Ecto neural progenitor cell (in vitro differentiated cells): ENCODE measurements around the gene PADI2.
A peak's percentile ranks its signal among the peaks of the same experiment; 100 is the strongest.

Experiments used
- DNase-seq: peaks from one replicate; pipeline ENCODE4 v3.0.0-alpha.2; 2018; ENCODE audit warnings: low spot score

Gene PADI2

GRCh38 chr1:17119076-17119772, at the start of gene PADI2:
TSS of gene PADI2 (minus strand) at chr1:17119451. CDS start at chr1:17119371, 80 bp downstream.
- peak; percentile 81 for DNase-seq

GRCh38 chr1:17168091-17168876, 49.0 kb upstream of the PADI2 start:
- no peak for DNase-seq

GRCh38 chr1:17167786-17168090, 48.5 kb upstream of the PADI2 start:
- DNase-seq = no peak

- DNase-seq = peak; percentile 53
Measured at GRCh38 chr1:17167041-17167785, 48.0 kb upstream of the PADI2 start.

GRCh38 chr1:17165823-17166222, 46.6 kb upstream of the PADI2 start:
- peak; percentile 13 for DNase-seq

GRCh38 chr1:17163789-17164666, 44.8 kb upstream of the PADI2 start:
- peak; percentile 32 for DNase-seq

GRCh38 chr1:17163371-17163770, 44.1 kb upstream of the PADI2 start:
- no peak for DNase-seq

- no peak for DNase-seq
Measured at GRCh38 chr1:17162941-17163340, 43.7 kb upstream of the PADI2 start.

- DNase-seq = no peak
Measured at GRCh38 chr1:17161926-17162800, 42.9 kb upstream of the PADI2 start.

- DNase-seq = no peak
Measured at GRCh38 chr1:17161137-17161740, 42.0 kb upstream of the PADI2 start.

GRCh38 chr1:17158961-17159360, 39.7 kb upstream of the PADI2 start:
- DNase-seq = no peak

GRCh38 chr1:17156108-17156507, 36.9 kb upstream of the PADI2 start:
- no peak for DNase-seq

GRCh38 chr1:17155257-17155920, 36.1 kb upstream of the PADI2 start:
- DNase-seq = no peak

GRCh38 chr1:17149771-17150170, 30.5 kb upstream of the PADI2 start:
- DNase-seq = no peak

GRCh38 chr1:17148950-17149608, 29.8 kb upstream of the PADI2 start:
- DNase-seq = no peak

GRCh38 chr1:17145648-17146047, 26.4 kb upstream of the PADI2 start:
- DNase-seq = no peak

GRCh38 chr1:17143760-17144159, 24.5 kb upstream of the PADI2 start:
- no peak for DNase-seq

- DNase-seq = no peak
Measured at GRCh38 chr1:17141441-17142197, 22.4 kb upstream of the PADI2 start.

GRCh38 chr1:17140279-17140678, 21.0 kb upstream of the PADI2 start:
- no peak for DNase-seq
